WTC11 (cell line): ENCODE results near the gene THSD7B. TPM values are rescaled to one million over a fixed set of nuclear protein-coding genes. Genes with fewer than 3 reads are reported as not detected.

ENCODE experiments used
- ATAC-seq: fragments of 200-7000 bp; cut with Tn5 transposase; 2 replicates; pipeline ENCODE4 v1.10.0; 2021; ENCODE audit warnings: mild to moderate bottlenecking, moderate library complexity
- CTCF ChIA-PET: fragments of 300-600 bp; sonication (Branson Sonifier 250); formaldehyde crosslinking; loops from one replicate; lab custom pipeline; 2021; ENCODE audit warnings: antibody characterized with exemption; lab: Charles Lee
- POLR2A ChIA-PET: fragments of 350-600 bp; sonication (Branson Sonifier 250); formaldehyde crosslinking; loops from one replicate; lab custom pipeline; 2021; ENCODE audit warnings: antibody characterized with exemption; lab: Charles Lee
- DNase-seq: peaks from one replicate; pipeline ENCODE4 v3.0.0; 2021; ENCODE audit warnings: low spot score
- H3K27ac Mint-ChIP-seq: 2 replicates; pipeline ENCODE4 v1.8.0; 2021; ENCODE audit warnings: mixed read lengths
- H3K27me3 Mint-ChIP-seq: 2 replicates; pipeline ENCODE4 v1.8.0; 2021; ENCODE audit warnings: low read depth, mild to moderate bottlenecking, moderate library complexity, mixed read lengths
- H3K36me3 Mint-ChIP-seq: 2 replicates; pipeline ENCODE4 v1.8.0; 2021; ENCODE audit warnings: mixed read lengths
- H3K4me1 Mint-ChIP-seq: 2 replicates; pipeline ENCODE4 v1.8.0; 2022; ENCODE audit warnings: mixed read lengths
- H3K4me3 Mint-ChIP-seq: 2 replicates; pipeline ENCODE4 v1.8.0; 2021; ENCODE audit warnings: mild to moderate bottlenecking, moderate library complexity, mixed read lengths
- H3K9me3 Mint-ChIP-seq: 2 replicates; pipeline ENCODE4 v1.8.0; 2021; ENCODE audit warnings: mixed read lengths
- ATF1 ChIP-seq: sonication (generic); formaldehyde crosslinking; IDR thresholded peaks from 2 replicates; pipeline ENCODE4 v1.8.1; 2023; ENCODE audit warnings: mild to moderate bottlenecking, moderate library complexity, missing genetic modification reagents
- CDX4 ChIP-seq: fragments of 250-450 bp; sonication (Bioruptor Pico); IDR thresholded peaks from 2 replicates; pipeline ENCODE4 v1.9.0; 2021; ENCODE audit warnings: moderate library complexity, mild to moderate bottlenecking, inconsistent platforms, borderline replicate concordance
- FOXP1 ChIP-seq: sonication (generic); formaldehyde crosslinking; IDR thresholded peaks from 2 replicates; pipeline ENCODE4 v1.8.0; 2022; ENCODE audit warnings: missing genetic modification reagents, mild to moderate bottlenecking, moderate library complexity, borderline replicate concordance
- GRHL2 ChIP-seq: fragments of 250-450 bp; sonication (Bioruptor Pico); IDR thresholded peaks from 2 replicates; pipeline ENCODE4 v1.8.0; 2022; ENCODE audit warnings: mild to moderate bottlenecking, moderate library complexity; ENCODE audit not compliant: insufficient replicate concordance, severe bottlenecking
- HMGXB4 ChIP-seq: sonication (generic); formaldehyde crosslinking; IDR thresholded peaks from 2 replicates; pipeline ENCODE4 v1.8.1; 2023; ENCODE audit warnings: mild to moderate bottlenecking, moderate library complexity, missing genetic modification reagents
- IRF1 ChIP-seq: sonication (generic); formaldehyde crosslinking; IDR thresholded peaks from 2 replicates; pipeline ENCODE4 v1.8.0; 2023; ENCODE audit warnings: missing genetic modification reagents
- JAZF1 ChIP-seq: fragments of 250-450 bp; sonication (Bioruptor Pico); IDR thresholded peaks from 2 replicates; pipeline ENCODE4 v1.9.0; 2021; ENCODE audit warnings: moderate library complexity, mild to moderate bottlenecking, inconsistent platforms
- MXD4 ChIP-seq: fragments of 250-450 bp; sonication (Bioruptor Pico); IDR thresholded peaks from 2 replicates; pipeline ENCODE4 v1.8.0; 2021; ENCODE audit warnings: mild to moderate bottlenecking, moderate library complexity, borderline replicate concordance
- NR2C2 ChIP-seq: sonication (generic); formaldehyde crosslinking; IDR thresholded peaks from 2 replicates; pipeline ENCODE4 v1.8.0; 2022; ENCODE audit warnings: mild to moderate bottlenecking, missing genetic modification reagents
- NR3C1 ChIP-seq: sonication (generic); formaldehyde crosslinking; conservative IDR thresholded peaks from 2 replicates; pipeline ENCODE4 v1.8.1; 2023; ENCODE audit warnings: low read depth, mild to moderate bottlenecking, missing genetic modification reagents
- PRDM15 ChIP-seq: sonication (generic); formaldehyde crosslinking; IDR thresholded peaks from 2 replicates; pipeline ENCODE4 v1.8.0; 2022; ENCODE audit warnings: missing genetic modification reagents
- PRRX2 ChIP-seq: fragments of 250-450 bp; sonication (Bioruptor Pico); IDR thresholded peaks from 2 replicates; pipeline ENCODE4 v1.8.0; 2021; ENCODE audit warnings: mild to moderate bottlenecking
- RELA ChIP-seq: sonication (generic); formaldehyde crosslinking; IDR thresholded peaks from 2 replicates; pipeline ENCODE4 v1.8.1; 2022; ENCODE audit warnings: missing genetic modification reagents, mild to moderate bottlenecking, borderline replicate concordance
- RORB ChIP-seq: fragments of 250-450 bp; sonication (Bioruptor Pico); IDR thresholded peaks from 2 replicates; pipeline ENCODE4 v1.9.0; 2021; ENCODE audit warnings: mild to moderate bottlenecking
- SP1 ChIP-seq: sonication (generic); formaldehyde crosslinking; conservative IDR thresholded peaks from 2 replicates; pipeline ENCODE4 v1.8.1; 2022; ENCODE audit warnings: missing genetic modification reagents
- STAT6 ChIP-seq: sonication (generic); formaldehyde crosslinking; conservative IDR thresholded peaks from 2 replicates; pipeline ENCODE4 v1.8.1; 2023; ENCODE audit warnings: mild to moderate bottlenecking, low read depth, missing genetic modification reagents, moderate library complexity
- ZBTB21 ChIP-seq: sonication (generic); formaldehyde crosslinking; IDR thresholded peaks from 2 replicates; pipeline ENCODE4 v1.8.1; 2023; ENCODE audit warnings: mild to moderate bottlenecking, missing genetic modification reagents, borderline replicate concordance
- ZNF396 ChIP-seq: fragments of 250-450 bp; sonication (Bioruptor Pico); IDR thresholded peaks from 2 replicates; pipeline ENCODE4 v1.8.0; 2021; ENCODE audit warnings: mild to moderate bottlenecking, moderate library complexity, borderline replicate concordance
- ZNF425 ChIP-seq: fragments of 250-450 bp; sonication (Bioruptor Pico); conservative IDR thresholded peaks from 2 replicates; pipeline ENCODE4 v1.9.0; 2021; ENCODE audit warnings: mild to moderate bottlenecking
- ZNF512 ChIP-seq: sonication (generic); formaldehyde crosslinking; IDR thresholded peaks from 2 replicates; pipeline ENCODE4 v1.8.1; 2022; ENCODE audit warnings: missing genetic modification reagents, borderline replicate concordance
- ZSCAN18 ChIP-seq: fragments of 250-450 bp; sonication (Bioruptor Pico); IDR thresholded peaks from 2 replicates; pipeline ENCODE4 v2.1.2; 2022; ENCODE audit warnings: mild to moderate bottlenecking, moderate library complexity
- total RNA-seq: library from RNA; stranded (reverse); gene quantifications from 3 replicates; pipeline ENCODE4 v1.2.3, GENCODE V29; 2021

The THSD7B gene
- total RNA-seq, 1 experiment from 2014 or later = 2.9 TPM

- ChIA-PET CTCF (no interaction called here), POLR2A (no interaction called here)
- ATAC-seq (no peak), DNase-seq (no peak)
- peaks cover 12% of the 10 kb centered on the region for H3K4me1 Mint-ChIP-seq
- H3K27me3 Mint-ChIP-seq = no peaks in the 10 kb centered on the region
- peaks cover 8% of the 10 kb centered on the region; the same call in 1 of the 2 replicates for H3K36me3 Mint-ChIP-seq
- H3K9me3 Mint-ChIP-seq = peaks cover 25% of the 10 kb centered on the region
- no peak for TF ChIP-seq GRHL2
- TF ChIP-seq ZNF425 (CRISPR knock-in tag) = no peak
- TF ChIP-seq PRRX2 (CRISPR knock-in tag) = no peak
- TF ChIP-seq SP1 (CRISPR knock-in tag) = no peak
- no peak for TF ChIP-seq JAZF1
- no peak for TF ChIP-seq ATF1
- no peak for TF ChIP-seq FOXP1 (CRISPR knock-in tag)
- TF ChIP-seq STAT6 (CRISPR knock-in tag) = no peak
- no peak for TF ChIP-seq ZBTB21 (CRISPR knock-in tag)
- no peak for TF ChIP-seq NR3C1 (CRISPR knock-in tag)
- TF ChIP-seq RORB (CRISPR knock-in tag) = no peak
- TF ChIP-seq ZSCAN18 (CRISPR knock-in tag) = no peak
- TF ChIP-seq NR2C2 (CRISPR knock-in tag) = no peak
- no peak overlapping the region for H3K27ac Mint-ChIP-seq
- no peak overlapping the region for H3K4me3 Mint-ChIP-seq
Measured at GRCh38 chr2:137566387-137566786, 801.0 kb downstream of the THSD7B start.

GRCh38 chr2:137570484-137570883, 805.1 kb downstream of the THSD7B start:
- CTCF ChIA-PET = no interaction called here
- H3K27ac Mint-ChIP-seq = no peak overlapping the region
- no peak for TF ChIP-seq PRDM15 (CRISPR knock-in tag)
- no peak for TF ChIP-seq IRF1
- TF ChIP-seq RELA (CRISPR knock-in tag) = no peak
- TF ChIP-seq CDX4 = no peak
- TF ChIP-seq FOXP1 (CRISPR knock-in tag) = no peak
- no peak for TF ChIP-seq ZNF396 (CRISPR knock-in tag)
- no peak for TF ChIP-seq ZNF512 (CRISPR knock-in tag)
- no peak for TF ChIP-seq MXD4 (CRISPR knock-in tag)
- no peak for TF ChIP-seq HMGXB4 (CRISPR knock-in tag)

More at GRCh38 chr2:137570484-137570883, 805.1 kb downstream of the THSD7B start:
- no peak overlapping the region for H3K4me3 Mint-ChIP-seq
- H3K27me3 Mint-ChIP-seq = no peaks in the 10 kb centered on the region
- ATAC-seq = no peak
- POLR2A ChIA-PET = no interaction called here
- no peak for DNase-seq
- H3K36me3 Mint-ChIP-seq = peaks cover under 1% of the 10 kb centered on the region; the same call in 1 of the 2 replicates
- peaks cover 14% of the 10 kb centered on the region for H3K9me3 Mint-ChIP-seq
- peaks cover 4% of the 10 kb centered on the region; the same call in 1 of the 2 replicates for H3K4me1 Mint-ChIP-seq
